Measurements from ENCODE around the gene CCDC178. TPM values are rescaled to one million over a fixed set of nuclear protein-coding genes. Genes with fewer than 3 reads are reported as not detected.

The CCDC178 gene
- total RNA-seq, 3 donors from 2014 or later: not detected

- DNase-seq (no peak), ATAC-seq (no peak)
- no peaks in the 10 kb centered on the region for H3K4me1 ChIP-seq (ENCODE audit: low read depth)
- no peaks in the 10 kb centered on the region for H3K9me3 ChIP-seq
- intact Hi-C loops (cut with DNase I, micrococcal nuclease): no loop called here
- TF ChIP-seq CTCF (IDR thresholded peaks at IDR 0.05): no peak
- no peaks in the 10 kb centered on the region for H3K36me3 ChIP-seq (ENCODE audit: low read depth)
- no peak overlapping the region for H3K4me3 ChIP-seq
Observed at GRCh38 chr18:33467531-33467930, 27.0 kb upstream of the CCDC178 start.

- H3K9me3 ChIP-seq: no peaks in the 10 kb centered on the region
- no peak for ATAC-seq
- no peaks in the 10 kb centered on the region for H3K36me3 ChIP-seq (ENCODE audit: low read depth)
- no peak for TF ChIP-seq CTCF (IDR thresholded peaks at IDR 0.05)
- H3K4me3 ChIP-seq: no peak overlapping the region
- DNase-seq: no peak
- intact Hi-C loops (cut with DNase I, micrococcal nuclease): no loop called here
- no peaks in the 10 kb centered on the region for H3K4me1 ChIP-seq (ENCODE audit: low read depth)
Observed at GRCh38 chr18:33466822-33467221, 26.3 kb upstream of the CCDC178 start.

- DNase-seq (no peak), ATAC-seq (no peak)
- intact Hi-C loops (cut with DNase I, micrococcal nuclease): no loop called here
- no peaks in the 10 kb centered on the region for H3K36me3 ChIP-seq (ENCODE audit: low read depth)
- no peak overlapping the region for H3K4me3 ChIP-seq
- H3K4me1 ChIP-seq (ENCODE audit: low read depth): no peaks in the 10 kb centered on the region
- no peak for TF ChIP-seq CTCF (IDR thresholded peaks at IDR 0.05)
- no peaks in the 10 kb centered on the region for H3K9me3 ChIP-seq
Observed at GRCh38 chr18:33460681-33461080, 20.2 kb upstream of the CCDC178 start.

GRCh38 chr18:33459612-33460011 is 19.1 kb upstream of the CCDC178 start:
- TF ChIP-seq CTCF (IDR thresholded peaks at IDR 0.05): no peak
- no peak for ATAC-seq
- no peaks in the 10 kb centered on the region for H3K4me1 ChIP-seq (ENCODE audit: low read depth)
- H3K4me3 ChIP-seq: no peak overlapping the region
- intact Hi-C loops (cut with DNase I, micrococcal nuclease): no loop called here
- no peak for DNase-seq
- no peaks in the 10 kb centered on the region for H3K36me3 ChIP-seq (ENCODE audit: low read depth)
- no peaks in the 10 kb centered on the region for H3K9me3 ChIP-seq

GRCh38 chr18:33446604-33447003 is 6.1 kb upstream of the CCDC178 start:
- intact Hi-C loops (cut with DNase I, micrococcal nuclease): no loop called here
- no peak for TF ChIP-seq CTCF (IDR thresholded peaks at IDR 0.05)

GRCh38 chr18:33444709-33445108 is 4.2 kb upstream of the CCDC178 start:
- Histone ChIP-seq H3K4me1 (ENCODE audit: low read depth) (no peaks in the 10 kb centered on the region), H3K36me3 (ENCODE audit: low read depth) (no peaks in the 10 kb centered on the region), H3K4me3 (no peak overlapping the region), H3K9me3 (no peaks in the 10 kb centered on the region)
- DNase-seq: no peak
- no peak for TF ChIP-seq CTCF (IDR thresholded peaks at IDR 0.05)
- ATAC-seq: no peak
- intact Hi-C loops (cut with DNase I, micrococcal nuclease): no loop called here

More at GRCh38 chr18:33446604-33447003, 6.1 kb upstream of the CCDC178 start:
- no peak overlapping the region for H3K4me3 ChIP-seq
- ATAC-seq: no peak
- no peak for DNase-seq
- no peaks in the 10 kb centered on the region for H3K9me3 ChIP-seq
- H3K4me1 ChIP-seq (ENCODE audit: low read depth): no peaks in the 10 kb centered on the region
- no peaks in the 10 kb centered on the region for H3K36me3 ChIP-seq (ENCODE audit: low read depth)
